Osteoblast (primary cell): Measurements from ENCODE around the gene CGRRF1. TPM values are rescaled to one million over a fixed set of nuclear protein-coding genes. Genes with fewer than 3 reads are reported as not detected.
A peak's percentile ranks its signal among the peaks of the same experiment; 100 is the strongest.

Source experiments
- DNase-seq: peaks from one replicate; pipeline ENCODE4 v3.0.0; 2011; ENCODE audit warnings: low spot score, mixed read lengths; ENCODE audit not compliant: insufficient read length; ENCODE audit errors: missing footprints
- H2AFZ ChIP-seq: 2 replicates; pipeline ENCODE4 v1.6.0; 2011; ENCODE audit warnings: mild to moderate bottlenecking, low read length
- H3K27ac ChIP-seq: 2 replicates; pipeline ENCODE4 v1.5.1; 2011; ENCODE audit warnings: mild to moderate bottlenecking, low read depth, low read length, moderate library complexity
- H3K27me3 ChIP-seq: 2 replicates; pipeline ENCODE4 v1.6.0; 2012; ENCODE audit warnings: mild to moderate bottlenecking, control low read depth, inconsistent platforms, low read length, moderate library complexity; ENCODE audit not compliant: insufficient read depth
- H3K36me3 ChIP-seq: 2 replicates; pipeline ENCODE4 v1.5.1; 2011; ENCODE audit warnings: mild to moderate bottlenecking, low read length, control low read depth, moderate library complexity; ENCODE audit not compliant: insufficient read depth
- H3K4me1 ChIP-seq: 2 replicates; pipeline ENCODE4 v1.5.1; 2011; ENCODE audit warnings: mild to moderate bottlenecking, low read length, control low read depth, moderate library complexity; ENCODE audit not compliant: insufficient read depth
- H3K4me2 ChIP-seq: 2 replicates; pipeline ENCODE4 v1.6.0; 2011; ENCODE audit warnings: mild to moderate bottlenecking, low read length; ENCODE audit not compliant: insufficient read depth
- H3K4me3 ChIP-seq: fragments of 200-600 bp; sonication (generic); 3 replicates; pipeline ENCODE4 v1.5.1; 2012; ENCODE audit warnings: mild to moderate bottlenecking, low read length, inconsistent platforms; ENCODE audit not compliant: insufficient read depth
- H3K79me2 ChIP-seq: 2 replicates; pipeline ENCODE4 v1.6.0; 2012; ENCODE audit warnings: mild to moderate bottlenecking, low read length, control low read depth, inconsistent platforms; ENCODE audit not compliant: insufficient read depth
- H3K9me3 ChIP-seq: 2 replicates; pipeline ENCODE4 v1.5.1; 2011; ENCODE audit warnings: low read depth, low read length, control low read depth
- H4K20me1 ChIP-seq: 2 replicates; pipeline ENCODE4 v1.6.0; 2012; ENCODE audit warnings: mild to moderate bottlenecking, low read length, control low read depth; ENCODE audit not compliant: insufficient read depth
- CTCF ChIP-seq: IDR thresholded peaks from 2 replicates; pipeline ENCODE4 v1.5.1; 2011; ENCODE audit warnings: mild to moderate bottlenecking, low read depth, low read length, moderate library complexity; ENCODE audit errors: extremely low read depth
- total RNA-seq: library from RNA; depleted of rRNA; stranded (reverse); fragments of >200 nt; gene quantifications from 2 replicates; pipeline ENCODE4 v1.2.3, GENCODE V29; 2012

CGRRF1 gene
- total RNA-seq, 1 donor = 17.4 TPM

DNA sequence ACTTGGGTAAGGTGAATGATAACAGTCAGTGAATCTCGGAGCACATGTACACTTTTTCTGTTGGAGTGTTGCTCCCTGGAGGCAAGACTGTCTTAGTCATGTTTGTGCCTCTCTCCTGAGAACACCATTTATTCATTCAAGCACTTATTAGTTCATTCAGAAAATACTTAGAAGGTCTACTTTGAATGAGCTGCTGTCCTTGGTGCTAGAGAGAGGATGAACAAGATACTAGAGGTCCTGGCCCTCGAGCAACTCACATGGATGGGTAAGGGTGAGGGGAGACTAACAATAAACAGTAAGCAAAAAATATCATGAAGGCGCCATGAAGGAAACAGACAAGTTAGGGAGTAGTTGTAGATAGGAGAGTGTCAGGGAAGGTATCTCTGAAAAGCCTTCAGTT is 40.2 kb downstream of the CGRRF1 start:
- no peak overlapping the region for H2AFZ ChIP-seq

DNA sequence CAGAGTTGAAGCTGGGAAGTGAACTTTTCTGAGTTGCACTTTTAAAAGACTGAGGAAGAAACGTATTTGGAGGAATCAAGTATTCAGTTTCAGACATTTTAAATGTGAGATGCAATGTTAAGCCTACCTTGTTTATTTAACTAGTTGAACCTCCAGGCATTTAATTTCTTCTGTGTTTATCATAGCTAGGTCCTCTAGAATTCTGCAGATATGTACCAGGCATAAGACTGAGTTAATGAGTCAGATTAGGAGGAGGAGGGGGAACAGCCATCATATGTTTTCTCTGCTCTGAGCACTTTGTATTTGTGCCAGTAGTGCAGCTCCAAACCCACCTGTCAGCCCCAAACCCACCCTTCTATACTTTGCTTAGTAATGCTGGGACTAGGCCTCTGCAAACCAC is 40.8 kb downstream of the CGRRF1 start:
- TF ChIP-seq CTCF = no peak

More for the DNA sequence above, 40.2 kb downstream of the CGRRF1 start:
- no peak for DNase-seq
- no peaks in the 10 kb centered on the region for H3K27me3 ChIP-seq
- H3K4me3 ChIP-seq = no peak overlapping the region
- H3K4me2 ChIP-seq = no peak overlapping the region
- H3K27ac ChIP-seq = no peak overlapping the region
- no peaks in the 10 kb centered on the region for H3K9me3 ChIP-seq
- no peaks in the 10 kb centered on the region for H3K79me2 ChIP-seq
- TF ChIP-seq CTCF = no peak
- no peaks in the 10 kb centered on the region for H3K4me1 ChIP-seq
- no peaks in the 10 kb centered on the region for H4K20me1 ChIP-seq
- H3K36me3 ChIP-seq = no peaks in the 10 kb centered on the region

DNA sequence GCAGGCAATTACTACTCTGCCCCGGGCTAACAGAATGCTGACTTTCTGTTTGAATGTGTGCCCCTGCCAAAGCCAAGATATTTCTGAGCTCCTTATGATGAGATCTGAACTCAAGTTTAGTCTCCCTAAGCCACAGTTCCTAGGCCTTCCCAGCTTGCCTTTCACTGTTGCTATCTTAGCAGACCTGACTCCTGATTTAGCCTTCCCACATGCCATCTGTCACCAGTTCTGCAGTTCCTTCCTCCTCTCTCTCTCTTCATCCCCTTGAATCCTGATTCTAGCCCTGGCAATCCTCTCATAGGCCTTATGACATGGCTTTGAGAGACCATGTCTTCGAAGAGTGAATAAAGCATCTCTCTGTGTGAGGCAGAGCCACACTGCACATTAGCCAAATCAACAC is 44.7 kb downstream of the CGRRF1 start:
- Histone ChIP-seq H3K4me3 (no peak overlapping the region), H3K4me1 (no peaks in the 10 kb centered on the region), H2AFZ (no peak overlapping the region), H3K27me3 (no peaks in the 10 kb centered on the region), H3K9me3 (no peaks in the 10 kb centered on the region), H3K4me2 (no peak overlapping the region), H3K36me3 (no peaks in the 10 kb centered on the region), H4K20me1 (no peaks in the 10 kb centered on the region), H3K79me2 (no peaks in the 10 kb centered on the region), H3K27ac (no peak overlapping the region)
- TF ChIP-seq CTCF = no peak
- peak; percentile 26 for DNase-seq

More for the DNA sequence above, 40.8 kb downstream of the CGRRF1 start:
- H4K20me1 ChIP-seq = no peaks in the 10 kb centered on the region
- no peak for DNase-seq
- no peaks in the 10 kb centered on the region for H3K9me3 ChIP-seq
- no peaks in the 10 kb centered on the region for H3K79me2 ChIP-seq
- no peak overlapping the region for H2AFZ ChIP-seq
- H3K4me1 ChIP-seq = no peaks in the 10 kb centered on the region
- no peak overlapping the region for H3K4me2 ChIP-seq
- H3K27me3 ChIP-seq = no peaks in the 10 kb centered on the region
- no peak overlapping the region for H3K4me3 ChIP-seq
- H3K27ac ChIP-seq = no peak overlapping the region
- no peaks in the 10 kb centered on the region for H3K36me3 ChIP-seq

DNA sequence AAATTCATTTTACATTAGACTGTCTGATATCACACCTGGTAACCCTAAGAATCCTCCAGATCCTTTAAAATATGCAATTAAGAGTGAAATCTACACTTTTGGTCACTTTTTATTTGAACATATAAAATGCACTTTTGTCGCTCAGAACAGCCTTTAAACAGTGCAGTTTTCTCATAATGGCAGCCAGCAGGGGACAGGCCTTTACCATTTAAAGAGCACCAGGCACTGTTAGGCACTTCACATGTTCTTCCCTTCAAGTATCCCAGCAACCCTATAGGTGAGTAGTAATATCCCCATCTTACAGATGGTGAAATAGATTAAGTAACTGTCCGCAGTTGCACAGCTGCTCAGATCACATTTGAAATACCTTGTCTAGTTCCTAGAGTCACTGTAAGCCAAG is 45.9 kb downstream of the CGRRF1 start:
- no peaks in the 10 kb centered on the region for H3K36me3 ChIP-seq
- H3K4me1 ChIP-seq = no peaks in the 10 kb centered on the region
- H4K20me1 ChIP-seq = no peaks in the 10 kb centered on the region
- no peak overlapping the region for H3K4me2 ChIP-seq
- DNase-seq = no peak
- H3K9me3 ChIP-seq = no peaks in the 10 kb centered on the region
- no peaks in the 10 kb centered on the region for H3K27me3 ChIP-seq
- H2AFZ ChIP-seq = no peak overlapping the region
- H3K27ac ChIP-seq = no peak overlapping the region
- TF ChIP-seq CTCF = peak; percentile 35
- no peak overlapping the region for H3K4me3 ChIP-seq
- H3K79me2 ChIP-seq = no peaks in the 10 kb centered on the region
